Hepatocyte (in vitro differentiated cells): ENCODE measurements around the gene ZFPL1.

Source experiments
- EZH2 ChIP-seq: fragments of 200-600 bp; sonication (generic); IDR thresholded peaks from 2 replicates; pipeline ENCODE4 v1.6.1; 2016; ENCODE audit warnings: antibody characterized with exemption, mild to moderate bottlenecking, borderline replicate concordance
- TF ChIP-seq, protein P1 (sequence below): fragments of 200-600 bp; sonication (generic); IDR thresholded peaks from 2 replicates; pipeline ENCODE4 v1.5.1; 2016; ENCODE audit warnings: antibody characterized with exemption, mild to moderate bottlenecking; ENCODE audit not compliant: poor library complexity

DNA sequence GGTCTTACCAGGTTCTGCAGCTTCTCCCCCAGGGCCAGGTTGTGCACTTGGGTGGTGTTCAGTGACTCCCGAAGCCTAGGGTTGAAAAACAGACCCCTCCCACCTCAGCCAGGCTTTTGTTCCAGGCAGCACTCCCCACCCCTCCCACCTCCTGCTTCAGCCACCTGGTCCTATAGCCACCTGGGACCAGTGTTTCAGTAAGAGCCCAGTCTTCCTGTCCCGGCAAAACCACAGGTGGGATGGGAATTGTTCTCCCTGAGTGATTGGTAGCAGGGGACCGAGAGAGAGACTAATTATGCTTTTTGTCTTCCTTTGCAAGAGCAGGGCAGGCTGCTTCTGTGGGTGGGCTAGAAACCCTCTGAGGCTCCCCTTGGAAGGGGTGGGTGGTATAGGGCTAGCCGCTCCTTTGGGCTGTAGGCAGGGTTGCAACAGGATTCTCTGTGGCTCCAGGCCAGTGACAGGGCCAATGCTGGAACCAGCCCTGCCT lies 17.2 kb upstream of the ZFPL1 start:
- no peak for TF ChIP-seq EZH2
- TF ChIP-seq, protein P1, sequence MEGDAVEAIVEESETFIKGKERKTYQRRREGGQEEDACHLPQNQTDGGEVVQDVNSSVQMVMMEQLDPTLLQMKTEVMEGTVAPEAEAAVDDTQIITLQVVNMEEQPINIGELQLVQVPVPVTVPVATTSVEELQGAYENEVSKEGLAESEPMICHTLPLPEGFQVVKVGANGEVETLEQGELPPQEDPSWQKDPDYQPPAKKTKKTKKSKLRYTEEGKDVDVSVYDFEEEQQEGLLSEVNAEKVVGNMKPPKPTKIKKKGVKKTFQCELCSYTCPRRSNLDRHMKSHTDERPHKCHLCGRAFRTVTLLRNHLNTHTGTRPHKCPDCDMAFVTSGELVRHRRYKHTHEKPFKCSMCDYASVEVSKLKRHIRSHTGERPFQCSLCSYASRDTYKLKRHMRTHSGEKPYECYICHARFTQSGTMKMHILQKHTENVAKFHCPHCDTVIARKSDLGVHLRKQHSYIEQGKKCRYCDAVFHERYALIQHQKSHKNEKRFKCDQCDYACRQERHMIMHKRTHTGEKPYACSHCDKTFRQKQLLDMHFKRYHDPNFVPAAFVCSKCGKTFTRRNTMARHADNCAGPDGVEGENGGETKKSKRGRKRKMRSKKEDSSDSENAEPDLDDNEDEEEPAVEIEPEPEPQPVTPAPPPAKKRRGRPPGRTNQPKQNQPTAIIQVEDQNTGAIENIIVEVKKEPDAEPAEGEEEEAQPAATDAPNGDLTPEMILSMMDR = no peak
